ENCODE results near the gene HOXB6. TPM values are rescaled to one million over a fixed set of nuclear protein-coding genes. Genes with fewer than 3 reads are reported as not detected.
A peak's percentile ranks its signal among the peaks of the same experiment; 100 is the strongest.

The HOXB6 gene
- polyA plus RNA-seq, 2 of the 4 experiments (the other 2 are of a cell fraction): 10.2 to 14.7 TPM

DNA sequence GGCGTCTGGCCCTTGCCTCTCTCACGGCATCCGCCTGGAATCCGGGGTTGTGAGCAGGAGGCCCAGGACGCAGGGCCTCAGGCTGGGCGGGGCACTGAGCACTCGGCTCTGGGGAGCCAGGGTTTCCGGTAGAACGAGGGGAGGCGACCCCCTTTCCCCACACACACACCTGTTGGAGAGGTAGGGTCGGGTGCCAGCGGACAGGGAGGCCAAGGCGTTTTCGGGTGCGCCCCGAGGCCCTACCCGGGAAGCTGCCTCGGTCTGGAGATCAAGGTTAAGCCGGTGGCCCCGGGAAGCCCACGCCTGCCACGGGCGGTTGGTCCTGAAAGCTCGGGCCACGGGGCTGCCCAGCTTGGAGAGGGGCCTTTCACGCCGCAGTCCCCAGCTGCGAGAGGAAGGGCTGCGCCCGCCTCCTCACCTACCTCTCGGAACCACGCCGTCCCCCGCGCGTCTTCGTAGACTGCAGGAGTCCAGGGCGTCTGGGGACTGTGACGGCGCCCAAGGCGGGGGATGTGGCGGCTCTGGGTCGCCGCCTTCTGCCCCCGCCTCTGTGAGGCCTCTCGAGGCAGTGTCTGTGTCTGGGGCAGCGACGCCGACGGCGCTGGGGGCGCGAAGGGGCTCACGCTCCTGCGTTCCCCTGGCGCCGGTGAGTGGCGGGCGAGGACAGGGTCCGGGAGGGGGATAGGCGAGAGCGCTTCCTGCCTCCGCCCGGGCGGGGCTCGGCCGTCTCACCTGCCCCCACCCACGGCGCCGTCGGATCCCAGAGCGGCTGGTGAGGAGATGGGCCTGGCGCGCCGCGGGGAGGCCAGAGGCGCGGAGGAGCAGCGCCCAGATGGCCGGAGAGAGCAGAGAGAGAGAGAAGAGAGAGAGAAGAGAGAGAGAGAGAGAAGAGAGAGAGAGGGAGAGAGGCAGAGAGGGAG is 41.7 kb upstream of the HOXB6 start (continued):
- TF ChIP-seq ATOH8 (CRISPR knock-in tag; IDR thresholded peaks at IDR 0.05; ENCODE audit: low read depth) (0 out of 2 replicates have a peak, but pooled peaks have one; percentile 17), FOSL2 (IDR thresholded peaks at IDR 0.05) (no peak), FOSL2 (CRISPR knock-in tag; IDR thresholded peaks at IDR 0.05) (no peak), FOXS1 (CRISPR knock-in tag; IDR thresholded peaks at IDR 0.05) (no peak), RCOR1 (IDR thresholded peaks at IDR 0.05; ENCODE audit: low read depth, low read length) (no peak), GATA3 (IDR thresholded peaks at IDR 0.05; ENCODE audit: borderline replicate concordance) (no peak), ESRRA (IDR thresholded peaks at IDR 0.05; ENCODE audit: borderline replicate concordance, low read length) (no peak), RARB (CRISPR knock-in tag; IDR thresholded peaks at IDR 0.05) (no peak), HOXA7 (CRISPR knock-in tag; IDR thresholded peaks at IDR 0.05) (no peak), HDAC2 (IDR thresholded peaks at IDR 0.05) (no peak), HEYL (CRISPR knock-in tag; IDR thresholded peaks at IDR 0.05) (no peak), ZSCAN20 (CRISPR knock-in tag; IDR thresholded peaks at IDR 0.05) (no peak), CEBPB (IDR thresholded peaks at IDR 0.05) (no peak), TFCP2L1 (CRISPR knock-in tag; IDR thresholded peaks at IDR 0.05) (no peak), POLR2AphosphoS2 (conservative IDR thresholded peaks at IDR 0.05; ENCODE audit: low read length) (no peak), E2F6 (IDR thresholded peaks at IDR 0.05; ENCODE audit: borderline replicate concordance, low read depth) (no peak; the same call in none of the 2 replicates), NR3C1 (IDR thresholded peaks at IDR 0.05) (no peak), MYC (IDR thresholded peaks at IDR 0.05; ENCODE audit: borderline replicate concordance, low read length) (no peak), SREBF2 (IDR thresholded peaks at IDR 0.05) (no peak), RNF2 (IDR thresholded peaks at IDR 0.05; ENCODE audit: borderline replicate concordance, low read depth) (no peak), PHF8 (IDR thresholded peaks at IDR 0.05; ENCODE audit: borderline replicate concordance, low read depth) (peak; percentile 38), TP53 (CRISPR knock-in tag; IDR thresholded peaks at IDR 0.05) (no peak), CHD4 (IDR thresholded peaks at IDR 0.05; ENCODE audit: borderline replicate concordance) (no peak), JUN (IDR thresholded peaks at IDR 0.05) (peak in 1 of 2 experiments; percentile 71; a peak in 2 of 5 replicates)
- TF ChIP-seq, protein P1, sequence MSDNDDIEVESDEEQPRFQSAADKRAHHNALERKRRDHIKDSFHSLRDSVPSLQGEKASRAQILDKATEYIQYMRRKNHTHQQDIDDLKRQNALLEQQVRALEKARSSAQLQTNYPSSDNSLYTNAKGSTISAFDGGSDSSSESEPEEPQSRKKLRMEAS (IDR thresholded peaks at IDR 0.05): peak; percentile 28
- TF ChIP-seq, protein P2, sequence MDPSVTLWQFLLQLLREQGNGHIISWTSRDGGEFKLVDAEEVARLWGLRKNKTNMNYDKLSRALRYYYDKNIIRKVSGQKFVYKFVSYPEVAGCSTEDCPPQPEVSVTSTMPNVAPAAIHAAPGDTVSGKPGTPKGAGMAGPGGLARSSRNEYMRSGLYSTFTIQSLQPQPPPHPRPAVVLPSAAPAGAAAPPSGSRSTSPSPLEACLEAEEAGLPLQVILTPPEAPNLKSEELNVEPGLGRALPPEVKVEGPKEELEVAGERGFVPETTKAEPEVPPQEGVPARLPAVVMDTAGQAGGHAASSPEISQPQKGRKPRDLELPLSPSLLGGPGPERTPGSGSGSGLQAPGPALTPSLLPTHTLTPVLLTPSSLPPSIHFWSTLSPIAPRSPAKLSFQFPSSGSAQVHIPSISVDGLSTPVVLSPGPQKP (IDR thresholded peaks at IDR 0.05; ENCODE audit: low read depth, low read length): no peak
- TF ChIP-seq, protein P3, sequence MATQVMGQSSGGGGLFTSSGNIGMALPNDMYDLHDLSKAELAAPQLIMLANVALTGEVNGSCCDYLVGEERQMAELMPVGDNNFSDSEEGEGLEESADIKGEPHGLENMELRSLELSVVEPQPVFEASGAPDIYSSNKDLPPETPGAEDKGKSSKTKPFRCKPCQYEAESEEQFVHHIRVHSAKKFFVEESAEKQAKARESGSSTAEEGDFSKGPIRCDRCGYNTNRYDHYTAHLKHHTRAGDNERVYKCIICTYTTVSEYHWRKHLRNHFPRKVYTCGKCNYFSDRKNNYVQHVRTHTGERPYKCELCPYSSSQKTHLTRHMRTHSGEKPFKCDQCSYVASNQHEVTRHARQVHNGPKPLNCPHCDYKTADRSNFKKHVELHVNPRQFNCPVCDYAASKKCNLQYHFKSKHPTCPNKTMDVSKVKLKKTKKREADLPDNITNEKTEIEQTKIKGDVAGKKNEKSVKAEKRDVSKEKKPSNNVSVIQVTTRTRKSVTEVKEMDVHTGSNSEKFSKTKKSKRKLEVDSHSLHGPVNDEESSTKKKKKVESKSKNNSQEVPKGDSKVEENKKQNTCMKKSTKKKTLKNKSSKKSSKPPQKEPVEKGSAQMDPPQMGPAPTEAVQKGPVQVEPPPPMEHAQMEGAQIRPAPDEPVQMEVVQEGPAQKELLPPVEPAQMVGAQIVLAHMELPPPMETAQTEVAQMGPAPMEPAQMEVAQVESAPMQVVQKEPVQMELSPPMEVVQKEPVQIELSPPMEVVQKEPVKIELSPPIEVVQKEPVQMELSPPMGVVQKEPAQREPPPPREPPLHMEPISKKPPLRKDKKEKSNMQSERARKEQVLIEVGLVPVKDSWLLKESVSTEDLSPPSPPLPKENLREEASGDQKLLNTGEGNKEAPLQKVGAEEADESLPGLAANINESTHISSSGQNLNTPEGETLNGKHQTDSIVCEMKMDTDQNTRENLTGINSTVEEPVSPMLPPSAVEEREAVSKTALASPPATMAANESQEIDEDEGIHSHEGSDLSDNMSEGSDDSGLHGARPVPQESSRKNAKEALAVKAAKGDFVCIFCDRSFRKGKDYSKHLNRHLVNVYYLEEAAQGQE (IDR thresholded peaks at IDR 0.05): no peak
- TF ChIP-seq, protein P4, sequence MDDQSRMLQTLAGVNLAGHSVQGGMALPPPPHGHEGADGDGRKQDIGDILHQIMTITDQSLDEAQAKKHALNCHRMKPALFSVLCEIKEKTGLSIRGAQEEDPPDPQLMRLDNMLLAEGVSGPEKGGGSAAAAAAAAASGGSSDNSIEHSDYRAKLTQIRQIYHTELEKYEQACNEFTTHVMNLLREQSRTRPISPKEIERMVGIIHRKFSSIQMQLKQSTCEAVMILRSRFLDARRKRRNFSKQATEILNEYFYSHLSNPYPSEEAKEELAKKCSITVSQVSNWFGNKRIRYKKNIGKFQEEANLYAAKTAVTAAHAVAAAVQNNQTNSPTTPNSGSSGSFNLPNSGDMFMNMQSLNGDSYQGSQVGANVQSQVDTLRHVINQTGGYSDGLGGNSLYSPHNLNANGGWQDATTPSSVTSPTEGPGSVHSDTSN (IDR thresholded peaks at IDR 0.05): 0 out of 2 replicates have a peak, but pooled peaks have one; percentile 45

All from A549 (cell line).